SK-N-SH (cell line): ENCODE measurements around the gene PRLR.

Source experiments
- CTCF ChIP-seq: fragments of 200-600 bp; sonication (generic); IDR thresholded peaks from 2 replicates; pipeline ENCODE4 v1.6.1; 2017; ENCODE audit warnings: antibody characterized with exemption, mild to moderate bottlenecking, moderate library complexity
- EP300 ChIP-seq, 2 experiments: IDR thresholded peaks; 2 replicates each; pipeline versions ENCODE4 v1.4.0 to v1.6.1; 2012; ENCODE audit warnings: borderline replicate concordance in 1 of 2, low read depth in 1 of 2, low read length in 1 of 2
- GABPA ChIP-seq: IDR thresholded peaks from 2 replicates; pipeline ENCODE4 v1.4.0; 2012; ENCODE audit warnings: low read depth, mild to moderate bottlenecking
- JUND ChIP-seq: IDR thresholded peaks from 2 replicates; pipeline ENCODE4 v1.4.0; 2012
- RAD21 ChIP-seq: IDR thresholded peaks from 2 replicates; pipeline ENCODE4 v1.6.1; 2012; ENCODE audit warnings: mild to moderate bottlenecking, low read length
- USF1 ChIP-seq: IDR thresholded peaks from 2 replicates; pipeline ENCODE4 v1.4.0; 2012; ENCODE audit warnings: low read depth, borderline replicate concordance
- USF2 ChIP-seq: fragments of 150-350 bp; IDR thresholded peaks from 2 replicates; pipeline ENCODE4 v1.6.1; 2017; ENCODE audit warnings: antibody characterized with exemption, low read length, low read depth, borderline replicate concordance

GRCh38 chr5:35091704-35092103 lies 138.6 kb downstream of the PRLR start:
- TF ChIP-seq CTCF, result no peak
- TF ChIP-seq USF2, result no peak
- TF ChIP-seq USF1, result no peak
- TF ChIP-seq JUND, result no peak
- no peak for TF ChIP-seq EP300 (IDR thresholded peaks at IDR 0.05; ENCODE audit: borderline replicate concordance in 1 of 2, low read depth in 1 of 2, low read length in 1 of 2)
- TF ChIP-seq RAD21, result no peak
- no peak for TF ChIP-seq GABPA
